HG03439 (cell line): ENCODE results near the gene THSD4.
"Not testable (repeated sequence)": the region's sequence is repeated elsewhere in the genome, so short reads cannot be mapped to it uniquely, and the experiment has no call there.

Experiments
- ATAC-seq: cut with Tn5 transposase; IDR thresholded peaks from one replicate; pipeline ENCODE4 v1.9.1; 2021; ENCODE audit warnings: mild to moderate bottlenecking, moderate library complexity; ENCODE audit not compliant: unreplicated experiment

THSD4 gene

GRCh38 chr15:71397377-71397776, 282.1 kb downstream of the THSD4 start:
- ATAC-seq: no peak

DNA sequence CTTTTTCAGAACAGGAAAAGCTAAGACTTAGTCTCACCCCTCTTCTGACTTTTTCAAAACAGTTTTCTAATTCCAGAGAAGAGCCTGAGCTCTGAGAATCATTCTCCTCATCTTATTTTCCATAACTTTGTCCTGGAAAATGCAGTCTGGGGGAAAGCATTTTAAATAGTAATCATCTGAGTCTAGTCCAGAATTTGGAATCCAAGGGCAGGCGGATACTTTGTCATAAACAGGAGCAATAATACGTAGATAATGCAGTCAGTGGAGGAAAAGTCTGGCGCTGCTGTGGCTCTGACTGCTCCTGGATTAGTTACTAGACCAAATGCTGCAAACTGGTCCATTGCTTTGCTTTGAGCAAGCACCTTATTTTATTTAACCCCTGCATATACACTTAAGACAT, 285.0 kb downstream of the THSD4 start:
- ATAC-seq: no peak

- not testable (repeated sequence) for ATAC-seq
Observed at GRCh38 chr15:71401728-71402127, 286.5 kb downstream of the THSD4 start.

GRCh38 chr15:71409541-71409940, 294.3 kb downstream of the THSD4 start:
- no peak for ATAC-seq

- no peak for ATAC-seq
Observed at GRCh38 chr15:71410347-71410746, 295.1 kb downstream of the THSD4 start.

GRCh38 chr15:71411538-71412482, 296.5 kb downstream of the THSD4 start:
- ATAC-seq: no peak

DNA sequence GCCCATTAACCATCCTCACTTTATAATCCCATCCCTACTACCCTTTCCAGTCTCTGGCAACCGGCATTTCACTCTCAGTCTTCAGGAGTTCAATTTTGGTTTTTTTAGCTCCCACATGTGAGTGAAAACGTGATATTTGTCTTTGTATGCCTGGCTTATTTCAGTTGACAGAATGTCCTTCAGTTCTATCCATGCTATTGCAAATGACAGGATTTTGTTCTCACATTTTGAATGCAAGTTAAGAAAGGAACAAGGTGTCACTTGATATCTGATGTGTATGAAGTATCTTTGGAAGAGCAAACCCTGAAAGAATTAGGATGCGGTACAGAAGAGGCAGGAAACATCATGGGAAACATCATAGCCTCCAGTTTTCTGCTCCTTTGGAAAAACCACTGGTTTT, 298.1 kb downstream of the THSD4 start:
- no peak for ATAC-seq

DNA sequence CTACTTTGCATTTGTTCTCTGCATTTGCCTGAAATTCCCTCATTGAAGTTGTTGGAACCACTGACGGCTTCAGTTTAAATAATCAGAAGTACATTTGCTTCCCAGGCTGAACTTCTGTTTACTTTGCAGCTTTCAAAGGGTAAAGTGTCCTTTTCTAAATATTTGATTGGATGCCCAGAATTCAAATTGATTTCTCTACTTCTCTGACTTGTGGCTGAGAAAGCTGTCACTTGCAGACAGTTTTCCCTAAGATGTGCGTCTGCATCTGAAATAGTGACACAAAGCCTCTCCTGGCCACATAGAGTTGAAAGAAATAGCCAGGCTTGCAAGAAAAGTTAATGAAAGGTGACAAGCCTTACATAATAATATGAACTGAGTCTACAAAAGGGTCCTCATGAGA, 299.6 kb downstream of the THSD4 start:
- no peak for ATAC-seq

DNA sequence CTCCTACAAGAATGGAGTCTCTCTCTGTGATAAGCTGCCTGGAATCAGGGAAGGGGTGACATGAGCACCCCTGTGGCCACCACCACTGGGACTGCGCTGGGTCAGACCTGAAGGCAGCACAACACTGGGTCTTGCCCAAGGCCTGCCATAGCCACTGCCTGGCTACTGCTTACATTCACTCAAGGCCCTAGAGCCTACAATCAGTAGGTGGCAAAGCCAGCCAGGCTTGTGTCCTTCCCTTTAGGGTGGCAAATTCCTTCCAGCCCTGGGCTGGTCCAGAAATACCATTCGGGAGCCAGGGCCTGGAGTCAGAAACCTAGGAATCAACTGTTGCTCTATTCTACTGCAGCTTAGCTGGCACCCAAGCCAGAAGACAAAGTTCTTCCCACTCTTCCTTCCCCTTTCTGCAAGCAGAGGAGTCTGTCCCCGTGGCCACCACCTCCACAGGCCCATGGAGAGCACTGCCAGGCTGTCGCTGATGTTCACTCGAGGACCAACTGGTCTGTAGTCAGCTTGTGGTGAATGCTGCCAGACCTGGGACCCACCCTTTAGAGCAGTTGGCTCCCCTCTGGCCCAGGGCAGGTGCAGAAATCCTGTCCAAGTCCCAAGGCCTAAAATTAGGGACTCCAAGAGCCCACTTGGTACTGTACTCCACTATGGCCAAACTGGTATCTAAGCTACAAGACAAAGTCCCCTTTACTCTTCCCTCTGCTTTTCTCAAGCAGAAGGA, 307.4 kb downstream of the THSD4 start:
- ATAC-seq: no peak

- no peak for ATAC-seq
Observed at GRCh38 chr15:71424765-71425164, 309.5 kb downstream of the THSD4 start.

DNA sequence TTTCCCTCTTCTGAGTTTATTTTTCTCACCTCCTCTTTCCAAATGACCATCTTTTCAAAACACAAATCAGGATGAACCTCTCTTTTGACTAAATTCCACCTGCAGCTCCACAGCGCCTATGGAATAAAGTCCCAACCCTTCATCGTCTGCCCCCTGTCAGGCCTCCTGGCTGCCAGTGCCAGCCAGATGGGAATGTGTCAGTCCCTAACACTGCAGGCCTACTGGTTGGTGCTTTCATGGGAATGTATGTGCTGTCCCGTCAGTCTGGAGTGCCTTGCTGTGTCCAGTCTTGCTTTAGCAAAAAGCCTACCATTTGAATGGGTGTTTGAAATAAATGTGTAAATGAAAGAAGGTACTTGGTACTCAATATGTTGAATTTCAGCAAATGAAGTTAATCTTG, 310.1 kb downstream of the THSD4 start:
- ATAC-seq: no peak

DNA sequence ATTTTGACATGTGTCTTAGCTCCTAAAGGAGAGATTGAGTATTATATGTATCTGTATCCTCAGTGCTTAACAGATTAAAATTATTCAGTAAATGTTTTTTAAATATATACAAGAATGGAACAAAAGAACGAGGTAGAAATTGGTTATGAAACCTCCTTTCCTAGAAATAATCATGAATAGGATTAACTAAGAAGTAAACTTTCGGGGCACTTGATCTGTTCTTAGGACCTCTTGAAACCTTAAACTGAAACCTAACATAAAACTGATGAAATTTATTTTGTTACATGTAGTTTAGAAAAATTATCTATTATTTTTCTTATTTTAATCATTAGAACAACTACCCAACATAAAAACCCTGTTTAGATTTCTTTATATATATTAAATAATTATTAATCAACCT, 311.5 kb downstream of the THSD4 start:
- ATAC-seq: no peak

DNA sequence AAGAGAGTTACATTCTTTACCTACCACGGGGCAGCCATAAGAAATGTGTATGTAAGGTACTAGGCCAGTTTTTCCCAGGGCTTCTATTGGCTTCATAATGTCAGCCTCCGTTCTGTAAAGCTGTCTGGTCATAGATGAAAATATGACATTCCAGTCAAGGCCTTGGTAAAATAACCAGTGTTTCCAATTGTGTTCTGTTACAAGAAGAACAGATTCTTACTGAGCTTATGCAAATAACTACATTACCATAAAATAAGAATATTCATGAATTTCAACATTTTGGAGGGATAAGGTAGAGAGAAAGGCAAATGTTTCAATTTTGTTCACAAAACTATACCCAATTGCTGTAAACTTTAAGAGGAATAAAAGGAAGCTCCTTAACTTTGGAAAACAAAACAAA, 315.5 kb downstream of the THSD4 start:
- ATAC-seq: no peak

DNA sequence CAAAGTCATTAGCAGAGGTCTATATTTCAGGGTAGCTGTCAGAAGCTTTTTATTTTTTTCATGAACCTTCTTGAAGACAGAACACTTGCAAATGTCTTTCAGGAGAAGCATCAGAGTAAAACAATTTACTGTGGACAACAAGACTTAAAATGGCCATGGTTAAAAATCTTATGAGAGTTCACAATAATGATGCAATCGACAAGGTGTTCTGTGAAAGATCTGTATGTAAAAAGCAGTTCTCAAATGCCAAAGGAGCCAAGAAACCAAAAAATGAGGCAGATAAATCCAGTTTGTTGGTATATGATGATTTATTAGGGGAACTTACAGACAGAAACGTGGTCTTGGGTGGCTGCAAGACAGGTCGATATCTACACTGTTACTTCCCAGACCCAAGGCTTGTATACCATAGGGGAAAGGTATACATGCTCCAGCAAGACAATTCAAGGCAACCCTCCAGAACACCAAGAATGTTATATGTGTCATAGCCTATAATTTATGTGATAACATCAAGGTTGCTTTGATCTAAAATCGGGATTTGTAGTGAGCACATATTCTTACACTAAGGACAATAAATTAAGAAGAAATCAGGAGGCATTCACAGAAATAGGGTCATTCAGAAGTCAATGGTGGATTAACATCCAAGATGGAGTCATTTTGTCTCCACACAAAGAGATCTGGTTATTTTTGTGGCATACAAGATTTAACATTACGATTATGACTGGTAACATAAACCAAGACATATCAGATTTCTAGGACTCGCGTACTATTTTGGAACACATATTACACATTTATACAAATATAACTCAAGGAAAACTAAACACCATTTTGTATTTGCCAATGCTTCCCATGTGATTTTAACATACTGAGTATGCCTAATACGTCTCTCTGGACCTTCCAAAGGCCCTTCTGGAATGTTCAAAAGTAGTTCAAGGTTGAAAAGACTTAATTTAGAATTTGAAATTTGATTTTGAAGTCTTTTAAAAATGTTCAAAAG, 316.4 kb downstream of the THSD4 start:
- no peak for ATAC-seq

DNA sequence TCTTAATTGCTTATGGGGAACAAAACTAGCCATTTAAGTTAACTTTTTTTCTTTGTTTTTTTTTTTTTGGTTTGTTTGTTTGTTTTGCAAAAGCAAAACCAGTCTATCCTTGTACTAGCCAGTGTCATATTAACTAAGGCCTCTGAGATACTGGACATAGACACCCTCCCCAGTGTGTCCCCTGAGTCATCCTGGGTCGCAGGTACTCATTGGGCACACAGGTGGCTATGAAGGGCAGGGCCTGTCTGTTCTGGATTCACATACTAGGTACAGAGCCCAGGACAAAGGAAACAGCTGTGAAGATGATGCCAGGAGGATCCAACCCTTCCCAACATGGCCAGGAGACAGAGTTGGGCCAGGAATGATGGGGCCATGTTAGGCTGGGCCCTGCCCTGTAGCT, 318.1 kb downstream of the THSD4 start:
- ATAC-seq: no peak

GRCh38 chr15:71434774-71435173, 319.5 kb downstream of the THSD4 start:
- no peak for ATAC-seq

GRCh38 chr15:71435552-71435951, 320.3 kb downstream of the THSD4 start:
- ATAC-seq: no peak

DNA sequence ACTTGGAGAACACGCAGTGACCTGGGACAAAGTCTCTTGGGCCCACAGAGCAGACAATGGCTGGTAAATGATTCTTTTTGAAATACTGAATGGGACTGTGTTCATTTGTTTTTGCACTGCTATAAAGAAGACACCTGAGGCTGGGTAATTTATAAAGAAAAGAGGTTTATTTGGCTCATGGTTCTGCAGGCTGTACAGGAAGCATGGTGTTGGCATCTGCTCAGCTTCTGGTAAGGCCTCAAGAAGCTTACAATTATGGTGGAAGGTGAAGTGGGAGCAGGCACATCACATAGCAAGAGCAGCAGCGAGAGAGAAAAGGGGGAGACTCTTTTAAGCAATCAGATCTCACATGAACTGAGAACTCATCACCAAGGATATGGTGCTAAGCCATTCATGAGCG, 321.6 kb downstream of the THSD4 start:
- ATAC-seq: no peak

GRCh38 chr15:71437404-71437803, 322.1 kb downstream of the THSD4 start:
- ATAC-seq: no peak

DNA sequence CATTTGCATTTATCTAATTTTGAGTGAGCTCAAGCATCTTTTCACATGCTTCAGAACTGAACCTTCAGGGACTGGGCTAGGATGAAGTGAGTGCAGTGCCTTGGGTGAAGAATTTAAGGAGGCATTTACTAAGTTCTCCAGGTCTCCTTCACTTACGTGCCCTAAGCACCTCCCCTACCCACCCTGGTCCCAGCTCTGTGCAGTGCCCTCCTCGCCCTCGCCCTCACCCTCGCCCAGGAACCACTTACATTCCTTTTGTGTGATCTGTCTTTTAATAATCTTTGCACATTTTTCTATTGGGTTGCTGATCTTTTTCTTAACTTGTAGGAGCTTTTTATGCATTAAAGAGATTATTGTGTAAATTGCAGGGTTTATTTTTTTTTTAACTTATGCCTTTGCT, 322.6 kb downstream of the THSD4 start:
- ATAC-seq: no peak

- ATAC-seq: not testable (repeated sequence)
Observed at GRCh38 chr15:71439478-71439877, 324.2 kb downstream of the THSD4 start.
